Breast epithelium (tissue), 4 donors: ENCODE measurements around the gene SNX20. TPM values are rescaled to one million over a fixed set of nuclear protein-coding genes. Genes with fewer than 3 reads are reported as not detected.

Experiments used
- DNase-seq, 2 donors: peaks; one replicate each; pipeline ENCODE4 v3.0.0-alpha.2; 2019; ENCODE audit warnings: low spot score in 2 of 2
- H3K27ac ChIP-seq, 2 donors: fragments of 200-600 bp; sonication (generic) in 1 of 2; one replicate each; pipeline ENCODE4 v1.5.1; 2016 to 2019; ENCODE audit warnings: mild to moderate bottlenecking in 1 of 2
- H3K27me3 ChIP-seq, 2 donors: fragments of 200-600 bp; sonication (generic) in 1 of 2; one replicate each; pipeline versions ENCODE4 v1.5.1 to v1.6.0; 2017 to 2019; ENCODE audit warnings: control low read depth in 1 of 2, mild to moderate bottlenecking in 1 of 2
- H3K36me3 ChIP-seq: fragments of 200-600 bp; one replicate; pipeline ENCODE4 v1.5.1; 2019
- H3K4me1 ChIP-seq, 2 donors: fragments of 200-600 bp; sonication (generic); one replicate each; pipeline ENCODE4 v1.5.1; 2016 to 2019; ENCODE audit warnings: control low read depth in 1 of 2
- H3K4me3 ChIP-seq, 3 donors: fragments of 200-600 bp; sonication (generic); 1 replicate in 2 of 3; 2 replicates in 1 of 3; pipeline ENCODE4 v1.5.1; 2016 to 2019; ENCODE audit warnings: mild to moderate bottlenecking in 3 of 3, moderate library complexity in 2 of 3
- H3K9me3 ChIP-seq, 2 donors: fragments of 200-600 bp; sonication (generic) in 1 of 2; one replicate each; pipeline ENCODE4 v1.5.1; 2016 to 2019; ENCODE audit warnings: control low read depth in 1 of 2
- POLR2A ChIP-seq: fragments of 450-650 bp; IDR thresholded peaks from one replicate; pipeline ENCODE4 v1.6.1; 2016; ENCODE audit warnings: antibody characterized with exemption, mild to moderate bottlenecking, moderate library complexity
- POLR2AphosphoS5 ChIP-seq, 3 donors: sonication (generic); formaldehyde crosslinking; IDR thresholded peaks; one replicate each; pipeline ENCODE4 v1.6.1; 2017; ENCODE audit warnings: antibody characterized with exemption in 3 of 3
- intact Hi-C: fragments of 100-400 bp; cut with DNase I; formaldehyde crosslinking; loops from one replicate; pipeline ENCODE4 v1.15.1; 2023; ENCODE audit warnings: low total_unique reads
- total RNA-seq, 3 donors: library from RNA; depleted of rRNA; stranded (reverse); fragments of >200 nt; gene quantifications; one replicate each; pipeline ENCODE4 v1.1.0, GENCODE V29; 2016
- TF ChIP-seq, protein P1 (sequence below), 3 donors: fragments of 450-650 bp; IDR thresholded peaks; one replicate each; pipeline ENCODE4 v1.5.1; 2016 to 2017; ENCODE audit warnings: antibody characterized with exemption in 3 of 3, mild to moderate bottlenecking in 3 of 3, moderate library complexity in 3 of 3

SNX20 gene
- total RNA-seq, 3 donors from 2014 or later = 1.3 to 2.9 (median 2.7) TPM

DNA sequence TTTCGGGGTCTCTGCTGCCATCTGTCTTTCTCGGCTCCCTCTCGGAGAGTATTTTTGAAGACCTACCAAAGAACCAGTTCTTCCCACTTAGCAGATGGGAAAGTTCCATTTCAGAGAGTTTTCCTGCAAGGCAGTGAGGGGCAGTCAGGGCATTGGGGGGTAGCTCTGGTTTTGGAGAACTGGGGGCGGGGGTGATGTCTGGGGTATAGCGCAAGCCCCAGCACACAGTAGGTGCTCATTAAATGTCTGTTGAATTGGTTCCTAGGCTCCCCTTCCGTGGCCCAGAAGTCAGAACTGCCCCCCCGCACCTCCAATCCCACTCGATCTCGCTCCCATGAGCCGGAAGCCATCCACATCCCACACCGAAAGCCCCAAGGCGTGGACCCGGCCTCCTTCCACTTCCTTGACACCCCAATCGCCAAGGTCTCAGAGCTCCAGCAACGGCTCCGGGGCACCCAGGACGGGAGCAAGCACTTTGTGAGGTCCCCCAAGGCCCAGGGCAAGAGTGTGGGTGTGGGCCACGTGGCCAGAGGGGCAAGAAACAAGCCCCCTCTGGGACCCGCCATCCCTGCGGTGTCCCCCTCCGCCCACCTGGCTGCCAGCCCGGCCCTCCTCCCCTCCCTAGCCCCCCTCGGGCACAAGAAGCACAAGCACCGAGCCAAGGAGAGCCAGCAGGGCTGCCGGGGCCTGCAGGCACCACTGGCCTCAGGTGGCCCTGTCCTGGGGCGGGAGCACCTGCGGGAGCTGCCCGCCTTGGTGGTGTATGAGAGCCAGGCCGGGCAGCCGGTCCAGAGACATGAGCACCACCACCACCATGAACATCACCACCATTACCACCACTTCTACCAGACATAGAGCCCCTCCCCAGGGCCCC lies 47.9 kb downstream of the SNX20 start:
- no peaks in the 10 kb centered on the region for H3K36me3 ChIP-seq
- no peak overlapping the region for H3K4me3 ChIP-seq
- H3K9me3 ChIP-seq = no peaks in the 10 kb centered on the region
- intact Hi-C loops = no loop called here
- DNase-seq = no peak
- H3K4me1 ChIP-seq = no peaks in the 10 kb centered on the region
- no peak overlapping the region for H3K27ac ChIP-seq
- H3K27me3 ChIP-seq = no peaks in the 10 kb centered on the region
- TF ChIP-seq, protein P1, sequence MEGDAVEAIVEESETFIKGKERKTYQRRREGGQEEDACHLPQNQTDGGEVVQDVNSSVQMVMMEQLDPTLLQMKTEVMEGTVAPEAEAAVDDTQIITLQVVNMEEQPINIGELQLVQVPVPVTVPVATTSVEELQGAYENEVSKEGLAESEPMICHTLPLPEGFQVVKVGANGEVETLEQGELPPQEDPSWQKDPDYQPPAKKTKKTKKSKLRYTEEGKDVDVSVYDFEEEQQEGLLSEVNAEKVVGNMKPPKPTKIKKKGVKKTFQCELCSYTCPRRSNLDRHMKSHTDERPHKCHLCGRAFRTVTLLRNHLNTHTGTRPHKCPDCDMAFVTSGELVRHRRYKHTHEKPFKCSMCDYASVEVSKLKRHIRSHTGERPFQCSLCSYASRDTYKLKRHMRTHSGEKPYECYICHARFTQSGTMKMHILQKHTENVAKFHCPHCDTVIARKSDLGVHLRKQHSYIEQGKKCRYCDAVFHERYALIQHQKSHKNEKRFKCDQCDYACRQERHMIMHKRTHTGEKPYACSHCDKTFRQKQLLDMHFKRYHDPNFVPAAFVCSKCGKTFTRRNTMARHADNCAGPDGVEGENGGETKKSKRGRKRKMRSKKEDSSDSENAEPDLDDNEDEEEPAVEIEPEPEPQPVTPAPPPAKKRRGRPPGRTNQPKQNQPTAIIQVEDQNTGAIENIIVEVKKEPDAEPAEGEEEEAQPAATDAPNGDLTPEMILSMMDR (IDR thresholded peaks at IDR 0.05) = no peak
- no peak for TF ChIP-seq POLR2A
- no peak for TF ChIP-seq POLR2AphosphoS5 (IDR thresholded peaks at IDR 0.05)

DNA sequence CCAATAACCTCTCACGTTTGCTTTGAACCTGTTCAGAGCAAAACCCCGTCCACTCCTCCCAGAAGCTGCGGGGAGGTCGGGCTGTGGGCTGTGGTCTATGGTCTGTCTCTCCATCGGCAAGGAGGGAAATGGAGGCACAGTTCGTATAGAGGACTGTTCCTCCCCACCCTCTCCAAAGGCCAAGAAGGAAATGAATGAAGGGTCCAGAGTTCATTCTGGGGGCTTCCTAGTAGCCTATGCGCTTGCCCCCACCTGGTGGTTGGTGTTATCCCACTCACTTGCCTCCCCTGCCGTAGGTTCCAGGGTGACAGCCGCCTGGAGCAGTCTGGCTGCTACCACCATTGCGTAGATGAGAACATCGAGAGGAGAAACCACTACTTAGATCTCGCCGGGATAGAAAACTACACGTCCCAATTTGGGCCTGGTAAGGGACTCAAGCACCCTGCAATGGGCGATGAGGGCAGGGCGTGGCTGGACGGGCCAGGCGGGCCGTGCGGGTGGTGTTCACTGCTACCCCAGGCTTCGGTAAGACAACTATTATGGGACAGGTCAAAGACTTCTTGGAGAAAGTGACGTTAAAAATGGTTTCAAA lies 49.0 kb downstream of the SNX20 start:
- Histone ChIP-seq H3K27me3 (no peaks in the 10 kb centered on the region), H3K36me3 (no peaks in the 10 kb centered on the region), H3K27ac (no peak overlapping the region), H3K9me3 (no peaks in the 10 kb centered on the region), H3K4me1 (no peaks in the 10 kb centered on the region), H3K4me3 (no peak overlapping the region)
- intact Hi-C loops = no loop called here
- TF ChIP-seq POLR2AphosphoS5 (IDR thresholded peaks at IDR 0.05) (no peak), POLR2A (no peak)
- TF ChIP-seq, protein P1 (IDR thresholded peaks at IDR 0.05) = no peak
- DNase-seq = no peak

DNA sequence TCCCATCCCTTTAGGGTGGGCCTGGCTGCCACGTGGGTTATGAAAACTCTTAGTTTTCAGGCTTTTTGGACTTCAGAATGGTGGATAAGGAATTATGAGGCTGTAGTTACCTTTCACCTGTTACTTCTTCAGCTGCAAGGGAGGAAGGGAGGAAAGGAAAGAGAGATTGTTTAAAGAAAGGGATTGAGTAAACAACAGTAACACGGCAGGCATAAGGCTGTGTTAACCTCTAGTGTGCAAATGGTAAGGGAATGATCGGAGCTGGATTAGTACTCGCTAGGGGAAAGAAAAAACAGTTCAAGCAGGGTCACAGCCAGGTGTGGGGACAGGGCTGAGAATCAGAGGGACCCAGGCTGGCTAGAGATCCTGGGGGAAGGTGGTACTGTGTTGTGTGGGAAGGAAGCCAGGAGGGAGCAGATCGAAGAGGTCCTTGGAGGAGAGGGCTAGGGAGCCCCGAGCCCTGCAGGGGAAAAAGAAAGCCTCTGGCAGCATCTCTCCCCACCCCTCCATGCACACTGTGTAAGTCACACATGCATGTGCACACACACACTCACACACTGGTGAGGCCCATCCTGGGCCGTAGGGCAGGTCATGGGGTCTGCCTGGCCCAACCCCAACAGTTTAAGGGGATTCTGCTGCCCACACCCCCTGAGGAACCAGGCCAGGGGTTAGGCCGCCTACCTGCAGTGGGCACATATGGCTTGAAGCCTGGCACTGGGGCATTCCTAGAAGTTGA lies 49.7 kb downstream of the SNX20 start:
- Histone ChIP-seq H3K27me3 (no peaks in the 10 kb centered on the region), H3K27ac (no peak overlapping the region), H3K36me3 (no peaks in the 10 kb centered on the region), H3K4me1 (no peaks in the 10 kb centered on the region), H3K9me3 (no peaks in the 10 kb centered on the region), H3K4me3 (no peak overlapping the region)
- DNase-seq = no peak
- TF ChIP-seq, protein P1 (IDR thresholded peaks at IDR 0.05) = no peak
- TF ChIP-seq POLR2AphosphoS5 (IDR thresholded peaks at IDR 0.05) (no peak), POLR2A (no peak)
- intact Hi-C loops = no loop called here

DNA sequence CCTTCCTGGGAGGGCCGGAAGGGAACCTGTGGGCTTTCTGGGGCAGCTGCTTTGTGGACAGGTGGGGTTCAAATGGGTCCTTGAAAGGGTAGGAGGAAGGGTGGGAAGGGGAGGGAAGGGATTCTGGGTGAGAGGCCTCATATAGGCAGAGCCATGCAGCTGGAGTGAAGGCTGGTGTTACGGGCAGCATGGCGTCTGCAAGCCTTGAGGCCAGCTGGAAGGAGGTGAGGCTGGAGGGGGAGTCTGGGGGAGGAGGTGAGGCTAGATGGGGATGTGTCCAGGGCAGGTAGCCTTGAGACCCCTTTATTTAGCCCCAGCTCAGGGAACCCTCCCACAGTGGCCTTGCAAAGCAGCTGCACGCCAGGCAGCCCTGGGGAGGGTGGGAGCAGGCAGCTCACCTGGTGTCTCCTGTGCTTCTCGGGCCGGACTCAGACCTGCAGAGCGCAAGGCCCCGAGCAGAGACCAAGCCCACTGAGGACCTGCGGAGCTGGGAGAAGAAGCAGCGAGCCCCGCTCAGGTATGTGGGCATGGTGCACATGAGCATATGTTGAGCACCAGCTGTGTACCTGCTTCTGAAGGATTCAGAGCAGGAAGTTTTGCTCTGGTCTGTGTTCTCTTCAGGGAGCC lies 50.6 kb downstream of the SNX20 start:
- no peak for TF ChIP-seq POLR2AphosphoS5 (IDR thresholded peaks at IDR 0.05)
- TF ChIP-seq POLR2A = no peak
- TF ChIP-seq, protein P1 (IDR thresholded peaks at IDR 0.05) = no peak
- H3K9me3 ChIP-seq = no peaks in the 10 kb centered on the region

More for the DNA sequence above, 50.6 kb downstream of the SNX20 start:
- H3K36me3 ChIP-seq = no peaks in the 10 kb centered on the region
- no peak for DNase-seq
- intact Hi-C loops = no loop called here
- no peak overlapping the region for H3K4me3 ChIP-seq
- H3K4me1 ChIP-seq = no peaks in the 10 kb centered on the region
- H3K27ac ChIP-seq = no peak overlapping the region
- H3K27me3 ChIP-seq = no peaks in the 10 kb centered on the region
